ENCODE results near the gene USP31. TPM values are rescaled to one million over a fixed set of nuclear protein-coding genes. Genes with fewer than 3 reads are reported as not detected.
A peak's percentile ranks its signal among the peaks of the same experiment; 100 is the strongest.

The USP31 gene
- total and polyA plus RNA-seq, 2 experiments from 2014 or later, result 3.3 to 6.4 TPM

- H3K4me3 ChIP-seq, result no peak overlapping the region
- no peaks in the 10 kb centered on the region for H4K20me1 ChIP-seq (ENCODE audit: insufficient read depth, poor library complexity, severe bottlenecking)
- no peak overlapping the region for H2AFZ ChIP-seq
- no peaks in the 10 kb centered on the region for H3K36me3 ChIP-seq (replicated peaks; ENCODE audit: insufficient read depth, low read depth)
- peaks cover 24% of the 10 kb centered on the region for H3K27me3 ChIP-seq
- TF ChIP-seq EZH2phosphoT487 (IDR thresholded peaks at IDR 0.05; ENCODE audit: low read depth, severe bottlenecking, unreplicated experiment) (no peak), CTCF (IDR thresholded peaks at IDR 0.05; ENCODE audit: poor library complexity) (no peak)
- no peaks in the 10 kb centered on the region for H3K4me1 ChIP-seq (ENCODE audit: insufficient read depth)
- H3K27ac ChIP-seq, result no peak overlapping the region
- H3K79me2 ChIP-seq, result no peaks in the 10 kb centered on the region
- H3K4me2 ChIP-seq, result no peak overlapping the region
- H3K9me3 ChIP-seq (ENCODE audit: low read depth), result no peaks in the 10 kb centered on the region
- 52% methylated on average over 2 of the region's 2 CpGs for WGBS (ENCODE audit: low lambda C conversion rate, missing lambda C conversion rate)
- H3K9me2 ChIP-seq (replicated peaks; ENCODE audit: insufficient read depth), result no peaks in the 10 kb centered on the region
- DNase-seq (ENCODE audit: low spot score), result peak; percentile 34
Observed at GRCh38 chr16:23174622-23175021, 25.4 kb upstream of the USP31 start.

GRCh38 chr16:23172994-23173393, 23.7 kb upstream of the USP31 start:
- Histone ChIP-seq H3K4me3 (no peak overlapping the region), H3K9me2 (replicated peaks; ENCODE audit: insufficient read depth) (no peaks in the 10 kb centered on the region), H3K79me2 (no peaks in the 10 kb centered on the region), H3K4me2 (no peak overlapping the region), H3K36me3 (replicated peaks; ENCODE audit: insufficient read depth, low read depth) (no peaks in the 10 kb centered on the region), H4K20me1 (ENCODE audit: insufficient read depth, poor library complexity, severe bottlenecking) (no peaks in the 10 kb centered on the region), H3K27ac (no peak overlapping the region), H3K9me3 (ENCODE audit: low read depth) (no peaks in the 10 kb centered on the region), H2AFZ (no peak overlapping the region), H3K27me3 (peaks cover 16% of the 10 kb centered on the region), H3K4me1 (ENCODE audit: insufficient read depth) (no peaks in the 10 kb centered on the region)
- TF ChIP-seq EZH2phosphoT487 (IDR thresholded peaks at IDR 0.05; ENCODE audit: low read depth, severe bottlenecking, unreplicated experiment), result no peak
- no peak for TF ChIP-seq CTCF (IDR thresholded peaks at IDR 0.05; ENCODE audit: poor library complexity)
- no peak for TF ChIP-seq EZH2 (IDR thresholded peaks at IDR 0.05; ENCODE audit: borderline replicate concordance)
- DNase-seq (ENCODE audit: low spot score), result no peak
- WGBS (ENCODE audit: low lambda C conversion rate, missing lambda C conversion rate), result 93% methylated on average over 3 of the region's 3 CpGs

GRCh38 chr16:23172583-23172982, 23.3 kb upstream of the USP31 start:
- no peak overlapping the region for H3K27ac ChIP-seq
- no peak overlapping the region for H3K4me3 ChIP-seq
- no peaks in the 10 kb centered on the region for H3K9me3 ChIP-seq (ENCODE audit: low read depth)
- no peak for DNase-seq (ENCODE audit: low spot score)
- no peaks in the 10 kb centered on the region for H3K9me2 ChIP-seq (replicated peaks; ENCODE audit: insufficient read depth)
- H3K36me3 ChIP-seq (replicated peaks; ENCODE audit: insufficient read depth, low read depth), result no peaks in the 10 kb centered on the region
- no peak for TF ChIP-seq EZH2phosphoT487 (IDR thresholded peaks at IDR 0.05; ENCODE audit: low read depth, severe bottlenecking, unreplicated experiment)
- TF ChIP-seq EZH2 (IDR thresholded peaks at IDR 0.05; ENCODE audit: borderline replicate concordance), result no peak
- no peak for TF ChIP-seq CTCF (IDR thresholded peaks at IDR 0.05; ENCODE audit: poor library complexity)
- no peak overlapping the region for H3K4me2 ChIP-seq
- 61% methylated on average over 6 of the region's 7 CpGs for WGBS (ENCODE audit: low lambda C conversion rate, missing lambda C conversion rate)
- H3K27me3 ChIP-seq, result peaks cover 20% of the 10 kb centered on the region
- H4K20me1 ChIP-seq (ENCODE audit: insufficient read depth, poor library complexity, severe bottlenecking), result no peaks in the 10 kb centered on the region
- no peak overlapping the region for H2AFZ ChIP-seq
- H3K79me2 ChIP-seq, result no peaks in the 10 kb centered on the region
- H3K4me1 ChIP-seq (ENCODE audit: insufficient read depth), result no peaks in the 10 kb centered on the region

- Histone ChIP-seq H3K36me3 (replicated peaks; ENCODE audit: insufficient read depth, low read depth) (no peaks in the 10 kb centered on the region), H3K4me1 (ENCODE audit: insufficient read depth) (no peaks in the 10 kb centered on the region), H3K9me2 (replicated peaks; ENCODE audit: insufficient read depth) (no peaks in the 10 kb centered on the region), H3K79me2 (no peaks in the 10 kb centered on the region), H4K20me1 (ENCODE audit: insufficient read depth, poor library complexity, severe bottlenecking) (no peaks in the 10 kb centered on the region), H3K27me3 (peaks cover 10% of the 10 kb centered on the region), H3K9me3 (ENCODE audit: low read depth) (no peaks in the 10 kb centered on the region), H3K4me2 (no peak overlapping the region), H3K4me3 (no peak overlapping the region), H3K27ac (no peak overlapping the region), H2AFZ (no peak overlapping the region)
- WGBS (ENCODE audit: low lambda C conversion rate, missing lambda C conversion rate), result 88% methylated on average over 4 of the region's 4 CpGs
- no peak for TF ChIP-seq CTCF (IDR thresholded peaks at IDR 0.05; ENCODE audit: poor library complexity)
- TF ChIP-seq EZH2phosphoT487 (IDR thresholded peaks at IDR 0.05; ENCODE audit: low read depth, severe bottlenecking, unreplicated experiment), result no peak
- TF ChIP-seq EZH2 (IDR thresholded peaks at IDR 0.05; ENCODE audit: borderline replicate concordance), result no peak
- DNase-seq (ENCODE audit: low spot score), result no peak
Observed at GRCh38 chr16:23164736-23165135, 15.5 kb upstream of the USP31 start.

Data from hepatocyte (in vitro differentiated cells).